Fibroblast of lung (primary cell): ENCODE results near the gene VAV2.

Experiments used
- CTCF ChIP-seq, 2 donors: IDR thresholded peaks in 1 of 2; conservative IDR thresholded peaks in 1 of 2; 1 replicate in 1 of 2; 2 replicates in 1 of 2; pipeline ENCODE4 v1.5.1; 2011 to 2012; ENCODE audit warnings: low read length in 2 of 2, control low read depth in 1 of 2, inconsistent platforms in 1 of 2, low read depth in 1 of 2, mild to moderate bottlenecking in 1 of 2
- EZH2 ChIP-seq: IDR thresholded peaks from 2 replicates; pipeline ENCODE4 v1.5.1; 2012; ENCODE audit warnings: low read length, control low read depth, mild to moderate bottlenecking; ENCODE audit errors: missing control alignments

- TF ChIP-seq CTCF (conservative IDR thresholded peaks at IDR 0.05 in 1 of 2, IDR thresholded peaks at IDR 0.05 in 1 of 2; ENCODE audit: low read depth in 1 of 2, low read length in 2 of 2) = no peak
- no peak for TF ChIP-seq EZH2
Measured at GRCh38 chr9:133779081-133779480, 213.0 kb downstream of the VAV2 start.
